Mesendoderm (in vitro differentiated cells): ENCODE data around the gene FMN1.
A peak's percentile ranks its signal among the peaks of the same experiment; 100 is the strongest.

Experiments
- DNase-seq: peaks from one replicate; pipeline ENCODE4 v3.0.0; 2013
- H2AK5ac ChIP-seq: 2 replicates; pipeline ENCODE4 v1.6.1; 2013; ENCODE audit warnings: low read length, inconsistent platforms
- H2BK120ac ChIP-seq: 2 replicates; pipeline ENCODE4 v1.6.1; 2013; ENCODE audit warnings: low read depth, mild to moderate bottlenecking, low read length, moderate library complexity, mixed read lengths
- H2BK15ac ChIP-seq: replicated peaks from 2 replicates; pipeline ENCODE4 v1.6.1; 2013; ENCODE audit warnings: low read depth, mild to moderate bottlenecking, moderate library complexity
- H2BK5ac ChIP-seq: 2 replicates; pipeline ENCODE4 v1.6.1; 2013; ENCODE audit warnings: low read length, inconsistent platforms
- H3K18ac ChIP-seq: 2 replicates; pipeline ENCODE4 v1.6.1; 2013; ENCODE audit warnings: mild to moderate bottlenecking, low read length, mixed read lengths
- H3K23ac ChIP-seq: one replicate; pipeline ENCODE4 v1.6.1; 2013; ENCODE audit warnings: low read length
- H3K27ac ChIP-seq: 2 replicates; pipeline ENCODE4 v1.5.1; 2013; ENCODE audit warnings: low read depth, mild to moderate bottlenecking, inconsistent platforms, low read length, moderate library complexity
- H3K27me3 ChIP-seq: 2 replicates; pipeline ENCODE4 v1.6.1; 2013; ENCODE audit warnings: low read length, control low read depth, mild to moderate bottlenecking, inconsistent platforms; ENCODE audit not compliant: insufficient read depth, poor library complexity
- H3K36me3 ChIP-seq: 2 replicates; pipeline ENCODE4 v1.6.1; 2013; ENCODE audit warnings: low read length, inconsistent platforms; ENCODE audit not compliant: control insufficient read depth, insufficient read depth
- H3K4ac ChIP-seq: one replicate; pipeline ENCODE4 v1.6.1; 2013; ENCODE audit warnings: low read depth, mild to moderate bottlenecking, low read length, moderate library complexity
- H3K4me1 ChIP-seq: 2 replicates; pipeline ENCODE4 v1.6.1; 2013; ENCODE audit warnings: low read depth, low read length, inconsistent platforms; ENCODE audit not compliant: control insufficient read depth
- H3K4me2 ChIP-seq: 2 replicates; pipeline ENCODE4 v1.6.1; 2013; ENCODE audit warnings: low read length
- H3K4me3 ChIP-seq: 2 replicates; pipeline ENCODE4 v1.5.1; 2013; ENCODE audit warnings: mild to moderate bottlenecking, low read length
- H3K56ac ChIP-seq: one replicate; pipeline ENCODE4 v1.6.1; 2013; ENCODE audit warnings: low read length
- H3K79me1 ChIP-seq: 2 replicates; pipeline ENCODE4 v1.6.1; 2013; ENCODE audit warnings: low read length, inconsistent platforms
- H3K79me2 ChIP-seq: 2 replicates; pipeline ENCODE4 v1.6.1; 2013; ENCODE audit warnings: mild to moderate bottlenecking, low read length; ENCODE audit not compliant: control insufficient read depth, insufficient read depth
- H3K9ac ChIP-seq: 2 replicates; pipeline ENCODE4 v1.6.1; 2013; ENCODE audit warnings: low read length, inconsistent platforms
- H4K5ac ChIP-seq: one replicate; pipeline ENCODE4 v1.6.1; 2013; ENCODE audit warnings: low read length
- H4K8ac ChIP-seq: one replicate; pipeline ENCODE4 v1.6.1; 2013; ENCODE audit warnings: low read depth, mild to moderate bottlenecking, control low read depth, low read length, moderate library complexity
- WGBS: extraction: QIAGEN DNeasy Blood & Tissue Kit; methylation state at CpG from one replicate; pipeline ENCODE4 v1.1.7; 2013; ENCODE audit warnings: low lambda C conversion rate, missing lambda C conversion rate; ENCODE audit not compliant: insufficient coverage; ENCODE audit errors: extremely low coverage; 5-methylcytosine and 5-hydroxymethylcytosine counted together

The FMN1 gene

GRCh38 chr15:32903591-32904290 lies 290.8 kb downstream of the FMN1 start:
- Histone ChIP-seq H2AK5ac (no peak overlapping the region), H3K4ac (no peak overlapping the region), H3K4me1 (peaks cover 10% of the 10 kb centered on the region), H3K79me2 (no peaks in the 10 kb centered on the region), H3K79me1 (no peaks in the 10 kb centered on the region), H3K23ac (no peak overlapping the region), H2BK120ac (no peak overlapping the region), H3K4me3 (no peak overlapping the region), H3K18ac (no peak overlapping the region), H3K27me3 (no peaks in the 10 kb centered on the region), H3K36me3 (no peaks in the 10 kb centered on the region), H3K4me2 (no peak overlapping the region), H2BK5ac (no peak overlapping the region), H3K56ac (no peak overlapping the region), H4K5ac (no peak overlapping the region), H3K9ac (no peak overlapping the region), H4K8ac (no peak overlapping the region), H2BK15ac (no peak overlapping the region), H3K27ac (no peak overlapping the region)
- peak; percentile 79 for DNase-seq
- no CpG with 5 or more reads among the region's 10 CpGs for WGBS

- H3K79me1 ChIP-seq, result no peaks in the 10 kb centered on the region
Measured at GRCh38 chr15:32901995-32902394, 292.5 kb downstream of the FMN1 start.

GRCh38 chr15:32901192-32901591 lies 293.3 kb downstream of the FMN1 start:
- Histone ChIP-seq H3K4me1 (peaks cover 18% of the 10 kb centered on the region), H4K5ac (no peak overlapping the region), H3K36me3 (no peaks in the 10 kb centered on the region), H3K79me2 (no peaks in the 10 kb centered on the region), H2AK5ac (no peak overlapping the region), H3K27me3 (no peaks in the 10 kb centered on the region), H3K18ac (no peak overlapping the region), H2BK15ac (no peak overlapping the region), H3K4ac (no peak overlapping the region), H3K4me3 (no peak overlapping the region), H2BK5ac (no peak overlapping the region), H3K79me1 (no peaks in the 10 kb centered on the region), H3K23ac (no peak overlapping the region), H2BK120ac (no peak overlapping the region), H3K9ac (no peak overlapping the region), H3K56ac (no peak overlapping the region), H3K27ac (no peak overlapping the region), H4K8ac (no peak overlapping the region), H3K4me2 (no peak overlapping the region)
- WGBS, result no CpG with 5 or more reads among the region's 2 CpGs
- no peak for DNase-seq

More at GRCh38 chr15:32901995-32902394, 292.5 kb downstream of the FMN1 start:
- no peak overlapping the region for H3K9ac ChIP-seq
- H3K36me3 ChIP-seq, result no peaks in the 10 kb centered on the region
- WGBS, result no CpG with 5 or more reads among the region's 3 CpGs
- H3K4me2 ChIP-seq, result no peak overlapping the region
- no peak overlapping the region for H4K8ac ChIP-seq
- no peak overlapping the region for H4K5ac ChIP-seq
- H2AK5ac ChIP-seq, result no peak overlapping the region
- H2BK120ac ChIP-seq, result no peak overlapping the region
- no peak overlapping the region for H3K4me3 ChIP-seq
- DNase-seq, result peak; percentile 51
- no peak overlapping the region for H2BK5ac ChIP-seq
- H3K27me3 ChIP-seq, result no peaks in the 10 kb centered on the region
- H3K4me1 ChIP-seq, result peaks cover 18% of the 10 kb centered on the region
- H3K23ac ChIP-seq, result no peak overlapping the region
- no peak overlapping the region for H2BK15ac ChIP-seq
- H3K27ac ChIP-seq, result no peak overlapping the region
- H3K79me2 ChIP-seq, result no peaks in the 10 kb centered on the region
- no peak overlapping the region for H3K4ac ChIP-seq
- H3K56ac ChIP-seq, result no peak overlapping the region
- H3K18ac ChIP-seq, result no peak overlapping the region

- H3K27ac ChIP-seq, result peak overlapping the region; percentile 61
- H4K5ac ChIP-seq, result no peak overlapping the region
- H2BK15ac ChIP-seq, result no peak overlapping the region
- H3K4me3 ChIP-seq, result no peak overlapping the region
- H3K79me1 ChIP-seq, result no peaks in the 10 kb centered on the region
- H3K36me3 ChIP-seq, result no peaks in the 10 kb centered on the region
- no peaks in the 10 kb centered on the region for H3K27me3 ChIP-seq
- H3K4me2 ChIP-seq, result no peak overlapping the region
- no peak overlapping the region for H4K8ac ChIP-seq
- H3K56ac ChIP-seq, result peak overlapping the region; percentile 57
- DNase-seq, result peak; percentile 97
- WGBS, result no CpG with 5 or more reads among the region's 6 CpGs
- peak overlapping the region; percentile 84 for H3K18ac ChIP-seq
- no peaks in the 10 kb centered on the region for H3K79me2 ChIP-seq
- H3K4me1 ChIP-seq, result peaks cover 16% of the 10 kb centered on the region
- H2BK120ac ChIP-seq, result peak overlapping the region; percentile 94
- H3K9ac ChIP-seq, result no peak overlapping the region
- no peak overlapping the region for H3K4ac ChIP-seq
- peak overlapping the region; percentile 44 for H2BK5ac ChIP-seq
- H2AK5ac ChIP-seq, result no peak overlapping the region
- no peak overlapping the region for H3K23ac ChIP-seq
Measured at GRCh38 chr15:32899126-32899596, 295.4 kb downstream of the FMN1 start.

GRCh38 chr15:32898414-32898813 lies 296.1 kb downstream of the FMN1 start:
- H4K5ac ChIP-seq, result no peak overlapping the region
- no CpG with 5 or more reads among the region's 4 CpGs for WGBS
- H3K23ac ChIP-seq, result no peak overlapping the region
- H3K27ac ChIP-seq, result no peak overlapping the region
- H3K27me3 ChIP-seq, result no peaks in the 10 kb centered on the region
- no peak overlapping the region for H3K4ac ChIP-seq
- H3K18ac ChIP-seq, result peak overlapping the region; percentile 84
- H3K79me2 ChIP-seq, result no peaks in the 10 kb centered on the region
- H4K8ac ChIP-seq, result no peak overlapping the region
- H2BK5ac ChIP-seq, result peak overlapping the region; percentile 44
- H3K56ac ChIP-seq, result peak overlapping the region; percentile 57
- peak; percentile 23 for DNase-seq
- peaks cover 12% of the 10 kb centered on the region for H3K4me1 ChIP-seq
- H2BK120ac ChIP-seq, result peak overlapping the region; percentile 94
- H2AK5ac ChIP-seq, result no peak overlapping the region
- H3K4me3 ChIP-seq, result no peak overlapping the region
- no peak overlapping the region for H3K4me2 ChIP-seq
- H3K79me1 ChIP-seq, result no peaks in the 10 kb centered on the region
- H3K36me3 ChIP-seq, result no peaks in the 10 kb centered on the region
- no peak overlapping the region for H3K9ac ChIP-seq
- peak overlapping the region; percentile 88 for H2BK15ac ChIP-seq

- H2BK120ac ChIP-seq, result no peak overlapping the region
- H3K27ac ChIP-seq, result no peak overlapping the region
- no peak overlapping the region for H2BK5ac ChIP-seq
- no peaks in the 10 kb centered on the region for H3K79me1 ChIP-seq
- no peak overlapping the region for H3K9ac ChIP-seq
- H4K5ac ChIP-seq, result no peak overlapping the region
- H3K79me2 ChIP-seq, result no peaks in the 10 kb centered on the region
- no peak overlapping the region for H3K4me3 ChIP-seq
- no peak overlapping the region for H3K18ac ChIP-seq
- no peak overlapping the region for H2AK5ac ChIP-seq
- H3K4me1 ChIP-seq, result peaks cover 4% of the 10 kb centered on the region
- H3K23ac ChIP-seq, result no peak overlapping the region
- H2BK15ac ChIP-seq, result no peak overlapping the region
- H3K4me2 ChIP-seq, result no peak overlapping the region
- no peaks in the 10 kb centered on the region for H3K27me3 ChIP-seq
- no peak for DNase-seq
- no peaks in the 10 kb centered on the region for H3K36me3 ChIP-seq
- H3K56ac ChIP-seq, result no peak overlapping the region
- H4K8ac ChIP-seq, result no peak overlapping the region
- H3K4ac ChIP-seq, result no peak overlapping the region
Measured at GRCh38 chr15:32893421-32893820, 301.1 kb downstream of the FMN1 start.
